GM12892 (cell line): ENCODE results near the gene TMEM235.

Experiments used
- DNase-seq: peaks from one replicate; pipeline ENCODE4 v3.0.0; 2011; ENCODE audit not compliant: insufficient read length
- FAIRE-seq: peaks from 2 replicates; lab custom pipeline; 2011; peaks lifted over from hg19 to GRCh38; lab: Jason Lieb, UNC
- POLR2A ChIP-seq: IDR thresholded peaks from 2 replicates; pipeline ENCODE4 v1.6.1; 2011; ENCODE audit warnings: low read depth, low read length, control low read depth
- POLR2AphosphoS5 ChIP-seq: IDR thresholded peaks from 2 replicates; pipeline ENCODE4 v1.6.1; 2011; ENCODE audit warnings: low read depth, low read length, control low read depth
- TAF1 ChIP-seq: IDR thresholded peaks from 2 replicates; pipeline ENCODE4 v1.6.1; 2011; ENCODE audit warnings: low read depth, mild to moderate bottlenecking, control low read depth, low read length, borderline replicate concordance

The TMEM235 gene

DNA sequence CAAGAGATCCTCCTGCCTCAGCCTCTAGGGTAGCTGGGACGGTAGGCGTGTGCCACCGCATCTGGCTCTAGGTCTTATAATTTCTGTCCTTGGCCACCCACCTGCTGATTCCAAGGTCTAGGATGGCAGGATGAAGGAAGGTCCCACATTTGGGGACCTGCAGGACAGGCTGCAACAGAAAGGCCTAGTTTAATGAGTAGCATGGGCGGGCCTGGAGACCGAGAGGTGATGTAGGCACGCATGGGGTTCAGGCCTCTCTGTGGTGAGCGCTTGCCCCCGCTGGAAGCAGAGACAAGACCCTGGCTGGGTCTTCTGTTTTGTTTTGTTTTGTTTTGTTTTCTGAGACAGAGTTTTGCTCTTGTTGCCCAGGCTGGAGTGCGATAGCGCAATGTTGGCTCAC lies 33.7 kb downstream of the TMEM235 start:
- FAIRE-seq (no peak), DNase-seq (no peak)
- no peak for TF ChIP-seq POLR2A
- TF ChIP-seq POLR2AphosphoS5: no peak
- no peak for TF ChIP-seq TAF1

- no peak for DNase-seq
- TF ChIP-seq POLR2A (no peak), POLR2AphosphoS5 (no peak), TAF1 (no peak)
- FAIRE-seq: no peak
These were observed 34.8 kb downstream of the TMEM235 start for GRCh38 chr17:78266231-78266631.

DNA sequence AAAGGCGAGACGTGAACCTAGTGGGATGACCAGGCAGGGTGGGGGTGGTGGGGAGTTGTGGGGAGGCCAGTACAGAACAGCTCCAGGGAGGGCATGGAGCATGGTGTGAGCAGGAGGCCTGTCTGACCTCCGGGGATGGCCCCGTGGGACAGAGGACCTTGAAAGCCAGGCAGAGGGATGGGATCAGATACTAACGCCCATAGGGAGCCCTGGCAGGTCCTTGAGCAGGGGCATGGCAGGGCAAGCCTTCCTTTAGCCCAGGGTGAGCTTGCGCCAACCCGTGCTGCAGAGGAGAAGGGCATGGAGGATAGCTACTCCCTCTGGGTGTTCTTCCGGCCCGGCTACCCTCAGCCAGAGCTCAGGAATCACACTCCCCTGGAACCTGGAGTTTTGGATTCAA lies 35.3 kb downstream of the TMEM235 start:
- DNase-seq: no peak
- TF ChIP-seq POLR2A (no peak), TAF1 (no peak), POLR2AphosphoS5 (no peak)
- FAIRE-seq: no peak

DNA sequence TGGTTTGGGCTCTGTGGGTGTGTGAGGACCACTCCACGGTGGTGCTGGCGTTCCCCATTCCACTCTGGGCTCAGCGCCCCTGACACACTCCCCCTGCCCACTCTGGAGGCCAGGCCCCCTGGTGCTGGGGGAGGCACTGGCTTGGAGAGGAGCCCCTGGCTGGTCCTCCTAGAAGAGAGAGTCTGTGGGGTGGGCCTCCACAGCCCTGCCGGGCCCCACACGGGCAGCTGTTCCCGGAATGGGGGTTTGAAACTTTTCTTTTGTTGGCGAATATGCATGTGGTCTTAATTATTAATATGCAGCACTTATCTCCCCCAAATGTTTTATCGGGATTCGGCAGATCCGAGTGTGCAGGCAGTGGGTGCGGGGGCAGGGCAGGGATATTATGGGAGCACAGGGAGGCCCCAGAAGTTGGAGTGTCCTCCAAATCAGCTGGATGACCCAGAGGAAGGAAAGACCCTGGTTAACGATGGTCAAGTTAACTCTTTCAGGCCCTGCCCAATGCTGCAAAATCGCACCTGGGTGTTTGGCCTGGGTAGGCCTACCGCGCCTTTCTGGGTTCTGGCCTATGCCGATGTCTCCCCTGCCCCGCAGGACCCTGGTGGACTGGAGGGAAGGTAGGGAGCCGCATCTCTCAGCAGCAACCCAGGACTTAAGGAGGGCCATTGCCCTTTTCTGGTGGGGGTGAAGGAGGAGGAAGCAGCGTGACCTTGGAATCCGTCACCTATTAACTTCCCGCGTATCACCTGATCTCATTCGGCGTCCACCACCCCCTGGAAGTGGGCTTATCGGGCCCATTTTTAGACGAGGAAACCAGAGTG lies 36.0 kb downstream of the TMEM235 start:
- TF ChIP-seq POLR2A: no peak
- no peak for TF ChIP-seq POLR2AphosphoS5
- TF ChIP-seq TAF1: no peak
- FAIRE-seq: no peak
- DNase-seq: no peak

DNA sequence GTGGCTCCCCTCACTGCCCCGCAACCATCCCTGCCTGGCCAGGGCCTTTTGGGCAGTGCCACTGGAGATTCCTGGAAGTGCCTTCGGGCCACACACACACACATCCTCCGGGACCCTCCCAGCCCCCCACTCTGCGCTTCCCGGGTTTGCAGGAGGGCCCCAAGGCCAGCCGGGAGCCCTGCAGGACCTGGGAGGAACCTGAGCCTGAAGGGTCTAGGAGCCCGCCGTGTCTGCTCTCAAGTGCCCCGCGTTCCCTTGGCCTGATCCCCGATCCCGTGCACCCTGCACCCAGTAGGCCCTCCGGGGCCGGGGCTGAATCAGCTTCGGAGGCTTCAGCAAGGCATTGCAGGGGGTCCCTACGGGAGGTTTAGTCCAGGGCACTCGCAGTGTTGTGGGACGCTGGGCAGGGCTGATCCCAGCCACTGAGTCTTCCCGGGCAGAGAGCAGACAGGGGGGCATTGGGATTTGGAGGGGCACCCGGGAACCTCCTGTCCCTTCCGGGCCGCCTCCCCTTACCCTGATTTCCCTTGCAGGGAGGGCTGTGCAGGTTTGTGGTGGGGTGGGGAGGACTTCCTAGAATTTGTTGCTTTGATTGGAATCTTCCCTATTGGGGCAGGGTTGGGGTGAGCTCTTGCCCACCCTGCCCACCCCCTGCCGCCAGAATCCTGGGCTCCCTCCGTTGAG lies 36.9 kb downstream of the TMEM235 start:
- FAIRE-seq: no peak
- no peak for DNase-seq
- TF ChIP-seq POLR2AphosphoS5: no peak
- no peak for TF ChIP-seq TAF1
- TF ChIP-seq POLR2A: no peak

GRCh38 chr17:78268951-78269905 lies 37.8 kb downstream of the TMEM235 start:
- TF ChIP-seq POLR2A (no peak), TAF1 (no peak)
- DNase-seq (no peak), FAIRE-seq (no peak)

DNA sequence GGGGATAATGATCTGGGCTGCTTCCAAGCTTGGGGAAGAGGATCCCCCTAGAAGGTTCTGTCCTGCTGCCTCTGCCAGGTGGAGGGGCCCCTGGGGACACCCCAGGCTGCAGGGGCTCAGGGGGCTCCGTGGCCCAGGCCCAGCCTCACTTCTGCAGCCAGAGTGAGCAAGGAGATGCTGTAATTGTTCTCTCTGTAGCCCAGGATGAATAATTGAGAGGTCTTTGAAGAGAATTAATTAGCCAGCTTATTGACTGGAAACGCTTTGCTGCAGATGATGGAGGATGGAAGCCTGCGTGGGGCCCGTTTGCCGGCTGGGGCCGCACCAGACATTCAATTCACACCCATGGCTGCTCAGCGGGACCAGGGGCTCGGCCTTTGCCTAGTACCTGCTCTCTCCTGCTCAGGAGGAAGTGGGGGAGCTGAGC lies 38.5 kb downstream of the TMEM235 start:
- DNase-seq (no peak), FAIRE-seq (no peak)
- TF ChIP-seq POLR2A (no peak), POLR2AphosphoS5 (no peak), TAF1 (no peak)

GRCh38 chr17:78271419-78272170 lies 40.2 kb downstream of the TMEM235 start:
- peak; percentile 5 for FAIRE-seq
- DNase-seq: no peak
- TF ChIP-seq POLR2AphosphoS5 (no peak), POLR2A (no peak), TAF1 (no peak)

GRCh38 chr17:78272181-78272913 lies 40.9 kb downstream of the TMEM235 start:
- no peak for DNase-seq
- no peak for TF ChIP-seq POLR2A
- TF ChIP-seq POLR2AphosphoS5: no peak
- no peak for TF ChIP-seq TAF1
- FAIRE-seq: peak; percentile 76

DNA sequence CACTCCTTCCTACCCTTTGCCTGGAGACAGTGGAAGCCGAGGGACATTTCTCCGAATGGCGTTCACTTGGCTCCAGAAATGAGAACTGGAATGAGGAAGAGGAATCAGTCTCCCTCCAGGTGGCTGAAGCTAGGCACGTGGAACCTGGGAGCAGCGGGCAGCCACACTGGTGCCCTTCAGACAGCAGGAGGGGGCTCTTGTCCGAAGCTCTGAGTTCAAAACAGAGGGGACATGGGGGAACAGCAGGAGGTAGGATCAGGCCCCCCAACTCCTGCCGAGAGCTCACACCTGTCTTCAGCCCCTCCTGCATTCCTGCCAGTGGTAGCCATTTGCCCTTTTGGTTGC lies 41.5 kb downstream of the TMEM235 start:
- no peak for FAIRE-seq
- no peak for DNase-seq
- no peak for TF ChIP-seq POLR2AphosphoS5
- TF ChIP-seq POLR2A: no peak
- no peak for TF ChIP-seq TAF1
